Spleen (tissue), 7 donors: Measurements from ENCODE around the gene TRIAP1.

Experiments
- CTCF ChIP-seq, 11 experiments: fragments of 200-600 bp in 7 of 11; fragments of 450-650 bp in 4 of 11; sonication (generic) in 4 of 11; IDR thresholded peaks in 8 of 11; conservative IDR thresholded peaks in 3 of 11; 1 replicate in 7 of 11; 2 replicates in 4 of 11; pipeline versions ENCODE4 v1.4.0 to v1.8.0; 2016 to 2021; ENCODE audit warnings: antibody characterized with exemption in 11 of 11, inconsistent platforms in 4 of 11, mild to moderate bottlenecking in 1 of 11
- POLR2A ChIP-seq, 3 donors: fragments of 450-650 bp; IDR thresholded peaks; one replicate each; pipeline ENCODE4 v1.5.1; 2017; ENCODE audit warnings: antibody characterized with exemption in 3 of 3, mild to moderate bottlenecking in 1 of 3
- donor health status: DM: no; HTN: no; CAD: no; lungs with moderate emphysema.
- donor health status: DM: no; HTN: no; CAD: no.
- donor health status: DM: no; HTN: no; CAD: no.

GRCh38 chr12:120422892-120423456 is 23.2 kb downstream of the TRIAP1 start:
- no peak for TF ChIP-seq CTCF (IDR thresholded peaks at IDR 0.05 in 8 of 11, conservative IDR thresholded peaks at IDR 0.05 in 3 of 11)
- no peak for TF ChIP-seq POLR2A (IDR thresholded peaks at IDR 0.05)
